Occipital lobe (tissue), 2 donors: ENCODE measurements around the gene TBXA2R. TPM values are rescaled to one million over a fixed set of nuclear protein-coding genes. Genes with fewer than 3 reads are reported as not detected.
"Not testable (repeated sequence)": the region's sequence is repeated elsewhere in the genome, so short reads cannot be mapped to it uniquely, and the experiment has no call there.

Experiments
- DNase-seq: peaks from one replicate; lab custom pipeline; 2025; lab: John Stamatoyannopoulos, UW
- total RNA-seq: library from RNA; depleted of rRNA; stranded (reverse); fragments of >200 nt; gene quantifications from one replicate; pipeline ENCODE4 v1.2.3, GENCODE V29; 2014

The TBXA2R gene
- total RNA-seq, 1 donor from 2014 or later = 0.78 TPM

- DNase-seq = not testable (repeated sequence)
Measured at GRCh38 chr19:3584036-3584802, 22.5 kb downstream of the TBXA2R start.

GRCh38 chr19:3581792-3582191 lies 24.9 kb downstream of the TBXA2R start:
- DNase-seq = not testable (repeated sequence)

GRCh38 chr19:3580156-3580934 lies 26.3 kb downstream of the TBXA2R start:
- DNase-seq = peak; percentile 42

DNA sequence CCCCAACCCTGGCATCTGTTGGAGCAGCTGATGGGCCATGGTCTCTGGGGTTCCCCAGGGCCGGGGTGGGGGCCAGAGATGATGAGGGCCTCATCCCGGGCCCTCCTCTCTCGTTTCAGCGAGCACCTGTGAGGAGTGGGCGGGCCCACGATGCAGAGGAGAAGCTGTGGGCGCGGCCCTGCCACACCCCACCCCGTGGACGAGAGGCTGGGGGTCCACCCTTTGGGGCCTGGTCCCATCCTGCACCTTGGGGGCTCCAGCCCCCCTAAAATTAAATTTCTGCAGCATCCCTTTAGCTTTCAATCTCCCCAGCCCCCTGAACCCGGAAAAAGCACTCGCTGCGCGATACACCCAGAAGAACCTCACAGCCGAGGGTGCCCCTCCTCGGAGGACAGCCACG lies 28.3 kb downstream of the TBXA2R start:
- DNase-seq = no peak

DNA sequence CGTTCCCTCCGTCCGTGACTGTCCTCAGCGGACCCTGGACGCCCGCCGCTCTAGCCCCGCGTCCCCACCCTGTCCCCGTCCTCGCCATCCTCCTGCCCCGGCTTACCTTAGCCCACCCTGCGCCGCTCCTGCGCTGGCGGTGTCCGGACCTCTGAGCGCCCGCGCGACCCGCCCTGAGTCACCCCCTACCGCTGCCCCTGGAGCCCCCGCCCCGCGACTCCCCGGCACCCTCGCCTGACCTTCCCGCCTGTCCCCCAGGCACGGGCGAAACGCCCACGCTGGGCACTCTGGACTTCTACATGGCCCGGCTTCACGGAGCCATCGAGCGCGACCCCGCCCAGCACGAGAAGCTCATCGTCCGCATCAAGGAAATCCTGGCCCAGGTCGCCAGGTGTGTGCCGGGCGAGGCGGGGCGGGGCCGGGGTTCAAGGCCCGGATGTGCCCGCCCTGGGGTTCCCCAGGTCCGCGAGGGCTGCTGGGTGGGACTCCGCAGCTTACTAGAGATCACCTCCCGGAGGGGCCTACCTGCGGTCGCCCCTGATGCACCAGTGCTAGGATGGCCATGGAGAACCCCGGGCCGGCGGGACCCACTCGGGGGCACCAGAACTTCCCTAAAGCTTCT lies 28.8 kb downstream of the TBXA2R start:
- no peak for DNase-seq

DNA sequence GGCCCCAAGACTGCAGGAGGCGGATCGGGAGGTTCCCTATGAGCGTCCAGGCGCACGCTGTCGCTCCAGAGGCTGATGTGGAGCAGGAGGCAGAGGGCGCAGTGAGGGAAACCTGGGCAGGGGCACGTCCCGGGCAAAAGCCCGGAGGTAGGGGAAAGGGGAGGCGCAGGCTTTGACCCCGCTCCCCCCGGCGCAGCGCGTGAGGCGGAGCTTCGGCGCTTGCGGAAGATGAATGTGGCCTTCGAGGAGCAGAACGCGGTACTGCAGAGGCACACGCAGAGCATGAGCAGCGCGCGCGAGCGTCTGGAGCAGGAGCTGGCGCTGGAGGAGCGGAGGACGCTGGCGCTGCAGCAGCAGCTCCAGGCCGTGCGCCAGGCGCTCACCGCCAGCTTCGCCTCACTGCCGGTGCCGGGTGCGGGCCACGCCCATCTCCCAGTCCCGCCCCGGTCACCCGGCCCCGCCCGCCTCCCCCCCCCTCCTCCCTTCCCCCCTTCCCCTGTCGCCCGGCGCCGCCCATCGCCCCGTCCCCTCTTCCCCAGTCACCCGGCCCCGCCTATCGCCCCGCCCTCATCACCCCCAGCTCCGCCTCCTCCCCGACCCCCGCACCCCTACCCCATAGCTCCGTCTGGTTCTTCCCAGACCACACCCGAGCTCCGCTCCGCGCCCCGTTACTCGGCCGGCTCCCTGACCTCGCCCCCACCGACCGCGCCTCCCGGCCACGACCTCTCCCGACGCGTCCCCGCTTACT lies 29.8 kb downstream of the TBXA2R start:
- DNase-seq = peak; percentile 51

DNA sequence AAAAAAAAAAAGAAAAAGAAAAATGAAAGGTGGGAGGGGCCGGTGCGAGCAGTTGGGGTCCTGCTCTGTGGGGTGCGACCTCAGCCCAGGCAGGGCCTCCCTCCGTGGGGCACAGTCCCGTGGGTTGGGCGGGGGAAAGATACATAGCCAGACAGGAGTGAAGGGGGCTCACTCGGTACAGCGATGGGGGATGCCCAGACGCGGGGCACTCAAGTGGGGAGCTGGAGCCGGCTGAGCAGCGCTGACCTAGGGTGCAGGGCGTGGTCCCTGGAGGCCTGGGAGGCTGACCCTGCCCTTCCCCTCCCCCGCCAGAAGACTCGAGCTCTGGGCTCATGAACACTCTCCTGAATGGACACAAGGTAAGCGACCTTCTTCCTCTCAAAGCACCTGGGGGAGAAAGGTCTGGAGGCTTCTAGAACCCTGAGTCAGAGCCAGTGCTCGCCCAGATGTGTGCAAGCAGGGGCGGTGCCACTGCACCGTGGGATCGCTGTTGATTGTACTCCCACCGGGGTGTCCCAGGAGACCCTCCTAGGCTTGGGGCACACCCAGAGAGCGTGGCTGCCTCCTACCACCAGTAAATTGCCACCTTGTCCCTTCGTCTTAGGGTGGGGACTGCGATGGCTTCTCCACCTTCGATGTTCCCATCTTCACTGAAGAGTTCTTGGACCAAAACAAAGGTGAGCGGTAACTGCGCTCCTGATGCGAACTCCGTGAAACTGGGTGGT lies 30.6 kb downstream of the TBXA2R start:
- DNase-seq = no peak

GRCh38 chr19:3575260-3575741 lies 31.4 kb downstream of the TBXA2R start:
- DNase-seq = no peak

- DNase-seq = peak; percentile 48
Measured at GRCh38 chr19:3573858-3574637, 32.6 kb downstream of the TBXA2R start.

- DNase-seq = no peak
Measured at GRCh38 chr19:3573162-3573857, 33.4 kb downstream of the TBXA2R start.

DNA sequence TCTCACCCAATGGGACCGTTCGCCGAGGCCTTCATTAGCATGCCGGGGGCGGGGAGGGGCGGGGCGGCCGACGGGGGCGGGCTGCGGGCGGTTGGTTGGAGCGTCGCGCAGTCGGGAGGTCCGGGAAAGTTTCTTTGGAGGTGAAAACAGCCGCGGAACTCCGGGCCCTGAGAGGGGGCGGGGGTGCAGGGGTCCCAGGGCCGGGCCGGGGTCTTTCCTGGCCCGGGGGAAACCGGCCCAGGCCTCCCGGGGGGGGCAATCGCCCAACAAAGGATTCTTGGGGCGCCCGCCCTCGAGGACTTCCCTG lies 33.9 kb downstream of the TBXA2R start, which contains the start of gene HMG20B:
TSS of gene HMG20B (plus strand) at position 90 of the 307 bp plus-strand sequence. CDS start 366 bp downstream, outside the sequence.
- no peak for DNase-seq

GRCh38 chr19:3572132-3572854 lies 34.4 kb downstream of the TBXA2R start:
- DNase-seq = peak; percentile 100

- DNase-seq = no peak
Measured at GRCh38 chr19:3570606-3571011, 36.1 kb downstream of the TBXA2R start.

DNA sequence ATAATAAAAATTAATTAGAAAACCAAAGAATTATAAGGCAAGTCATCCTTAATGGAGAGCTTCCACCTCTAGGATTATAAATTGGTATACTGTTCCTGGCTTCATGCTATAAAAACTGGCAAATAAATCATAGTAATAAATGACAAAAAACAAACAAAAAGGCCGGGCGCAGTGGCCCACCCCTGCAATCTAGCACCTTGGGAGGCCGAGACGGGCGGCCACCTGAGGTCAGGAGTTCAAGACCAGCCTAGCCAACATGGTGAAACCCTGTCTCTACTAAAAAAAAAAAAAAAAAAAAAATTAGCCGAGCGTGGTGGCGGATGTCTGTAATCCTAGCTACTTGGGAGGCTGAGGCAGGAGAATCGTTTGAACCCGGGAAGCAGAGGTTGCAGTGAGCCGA lies 36.6 kb downstream of the TBXA2R start:
- not testable (repeated sequence) for DNase-seq

- no peak for DNase-seq
Measured at GRCh38 chr19:3565139-3565538, 41.5 kb downstream of the TBXA2R start.

DNA sequence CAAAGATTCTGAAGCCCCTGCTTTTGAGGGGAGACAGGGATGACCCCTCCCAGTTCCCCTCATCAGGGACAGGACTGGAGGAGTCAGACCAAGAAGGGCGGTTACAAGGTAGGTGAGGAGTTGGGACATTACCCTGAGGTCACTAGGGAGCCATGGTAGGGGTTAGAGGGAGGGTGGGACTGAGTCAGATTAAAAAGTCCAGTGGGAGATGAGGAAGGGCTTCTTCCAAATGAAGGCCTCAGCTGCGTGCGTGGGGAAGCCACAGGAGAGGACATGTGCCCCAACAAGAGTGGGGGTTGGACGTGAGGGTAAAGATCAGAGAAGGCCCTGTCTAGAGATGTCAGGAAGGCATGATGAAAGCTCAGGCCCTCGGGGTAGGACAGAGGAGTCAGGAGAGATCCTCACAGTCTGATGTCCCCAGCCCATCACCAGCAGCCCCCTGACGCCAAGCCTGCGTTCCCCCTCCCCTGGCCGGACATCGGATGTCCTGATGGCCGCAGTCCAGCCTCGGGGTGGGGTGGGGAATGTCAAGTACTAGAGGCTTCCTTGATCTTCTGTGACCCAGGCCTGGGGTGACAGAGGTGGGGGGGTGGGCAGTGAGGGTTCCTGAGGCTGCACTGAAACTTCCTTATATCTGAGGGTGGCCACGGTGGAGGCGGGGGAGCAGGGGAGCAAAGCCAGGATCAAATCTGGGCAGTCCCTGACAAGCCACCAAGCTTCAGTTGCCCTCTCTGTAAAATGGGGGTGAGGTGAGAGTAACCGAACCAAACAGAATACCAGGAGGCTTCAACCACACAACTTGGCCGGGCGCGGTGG lies 42.8 kb downstream of the TBXA2R start:
- no peak for DNase-seq

GRCh38 chr19:3557461-3558248 lies 49.0 kb downstream of the TBXA2R start, which contains the start of gene MFSD12:
TSS of gene MFSD12 (minus strand) at chr19:3557586. CDS start at chr19:3557403, 183 bp downstream.
- peak; percentile 92 for DNase-seq
